Fibroblast of the conjunctiva (primary cell): Measurements from ENCODE around the gene P2RY2.

Experiments used
- DNase-seq: peaks from one replicate; pipeline ENCODE4 v3.0.0-alpha.2; 2010; ENCODE audit warnings: low read depth

Gene P2RY2

GRCh38 chr11:73205661-73206343 lies 12.3 kb upstream of the P2RY2 start:
- DNase-seq: no peak

- DNase-seq: no peak
Observed at GRCh38 chr11:73206801-73207200, 11.3 kb upstream of the P2RY2 start.

GRCh38 chr11:73209892-73210291 lies 8.2 kb upstream of the P2RY2 start:
- no peak for DNase-seq

- no peak for DNase-seq
Observed at GRCh38 chr11:73210916-73211667, 7.0 kb upstream of the P2RY2 start.

- no peak for DNase-seq
Observed at GRCh38 chr11:73213196-73214143, 4.6 kb upstream of the P2RY2 start.

GRCh38 chr11:73215191-73216134 lies 2.6 kb upstream of the P2RY2 start:
- DNase-seq: no peak

GRCh38 chr11:73216465-73216864 lies 1.6 kb upstream of the P2RY2 start:
- DNase-seq: no peak

GRCh38 chr11:73217131-73217809 lies 811 bp upstream of the P2RY2 start:
- no peak for DNase-seq

GRCh38 chr11:73217810-73218105 lies 323 bp upstream of the P2RY2 start:
- DNase-seq: no peak

GRCh38 chr11:73218830-73219215 lies 742 bp downstream of the P2RY2 start:
- DNase-seq: no peak

- DNase-seq: no peak
Observed at GRCh38 chr11:73219396-73220285, 1.6 kb downstream of the P2RY2 start.

- DNase-seq: no peak
Observed at GRCh38 chr11:73221451-73221850, 3.4 kb downstream of the P2RY2 start.

- no peak for DNase-seq
Observed at GRCh38 chr11:73221996-73222395, 3.9 kb downstream of the P2RY2 start.

GRCh38 chr11:73223998-73224730 lies 6.1 kb downstream of the P2RY2 start:
- no peak for DNase-seq

- DNase-seq: no peak
Observed at GRCh38 chr11:73225001-73225686, 7.1 kb downstream of the P2RY2 start.

GRCh38 chr11:73225851-73226250 lies 7.8 kb downstream of the P2RY2 start:
- no peak for DNase-seq

- DNase-seq: no peak
Observed at GRCh38 chr11:73226297-73227006, 8.4 kb downstream of the P2RY2 start.

- DNase-seq: no peak
Observed at GRCh38 chr11:73227571-73228211, 9.6 kb downstream of the P2RY2 start.
